Lower leg skin (tissue), 4 donors: ENCODE results near the gene TMC8. TPM values are rescaled to one million over a fixed set of nuclear protein-coding genes. Genes with fewer than 3 reads are reported as not detected.
A peak's percentile ranks its signal among the peaks of the same experiment; 100 is the strongest.

Source experiments
- DNase-seq, 2 donors: peaks; one replicate each; pipeline ENCODE4 v3.0.0-alpha.2; 2019; ENCODE audit warnings: low spot score in 2 of 2
- H3K4me3 ChIP-seq: fragments of 200-600 bp; sonication (generic); 2 replicates; pipeline ENCODE4 v1.5.1; 2017; ENCODE audit warnings: mild to moderate bottlenecking, low read depth; ENCODE audit not compliant: poor library complexity, severe bottlenecking
- POLR2A ChIP-seq, 2 donors: fragments of 450-650 bp; IDR thresholded peaks; one replicate each; pipeline ENCODE4 v1.6.1; 2016 to 2017; ENCODE audit warnings: antibody characterized with exemption in 2 of 2, mild to moderate bottlenecking in 1 of 2, moderate library complexity in 1 of 2
- WGBS, 2 donors: methylation state at CpG; one replicate each; pipeline ENCODE4 v1.1.5; 2018; 5-methylcytosine and 5-hydroxymethylcytosine counted together
- intact Hi-C: fragments of 100-400 bp; cut with DNase I; formaldehyde crosslinking; loops from one replicate; pipeline ENCODE4 v1.15.0; 2023; ENCODE audit warnings: low total_unique reads
- total RNA-seq, 4 donors: library from RNA; depleted of rRNA; stranded (reverse); fragments of >200 nt; gene quantifications; one replicate each; pipeline ENCODE4 v1.1.0, GENCODE V29; 2016
- TF ChIP-seq, protein P1 (sequence below), 3 donors: fragments of 450-650 bp; IDR thresholded peaks; one replicate each; pipeline ENCODE4 v1.5.1; 2016; ENCODE audit warnings: antibody characterized with exemption in 3 of 3, mild to moderate bottlenecking in 3 of 3, moderate library complexity in 2 of 3

The TMC8 gene
- total RNA-seq, 4 donors from 2014 or later, result 1.5 to 2.7 (median 1.7) TPM

DNA sequence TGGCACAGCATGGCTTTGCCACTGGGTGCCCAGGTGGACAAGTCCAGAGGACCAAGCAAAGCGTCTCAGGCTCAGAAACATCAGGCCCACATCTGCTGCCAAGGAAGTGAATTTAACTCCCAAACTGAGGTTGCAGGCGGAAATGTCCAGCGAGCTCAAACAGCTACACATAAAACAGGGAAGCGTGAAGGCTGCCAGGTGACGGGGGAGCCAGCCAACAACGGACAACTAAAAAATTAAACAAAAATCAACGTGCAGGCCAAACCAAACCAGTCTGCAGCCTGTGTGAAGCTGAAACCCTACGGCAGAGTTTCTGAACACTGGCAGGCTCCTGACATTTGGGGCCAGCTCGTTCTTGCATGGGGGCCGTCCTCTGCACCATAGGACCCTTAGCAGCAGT lies 53.8 kb downstream of the TMC8 start:
- no peak for DNase-seq
- no peak overlapping the region for H3K4me3 ChIP-seq
- WGBS, 2 donors, result 76 to 90% methylated on average over 10 of the region's 10 CpGs

DNA sequence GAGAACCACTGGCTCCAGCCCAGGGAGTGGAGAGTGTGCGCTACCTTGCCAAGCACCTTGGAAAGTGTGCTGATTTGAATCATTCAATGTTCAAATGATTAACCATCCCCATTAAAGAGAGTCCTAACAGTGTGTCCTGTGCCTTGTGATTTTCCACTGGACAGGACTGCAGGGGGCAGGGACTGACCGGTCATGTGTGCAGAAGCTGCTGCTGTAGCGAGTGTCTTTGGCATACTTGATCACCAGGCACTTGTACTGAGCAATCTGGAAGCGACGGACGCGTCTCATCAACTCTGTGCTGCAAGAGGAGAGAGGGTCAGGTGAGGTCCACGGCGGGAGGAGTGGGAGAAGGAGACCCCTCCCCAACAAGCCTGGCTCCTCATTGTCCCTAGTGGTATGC lies 54.3 kb downstream of the TMC8 start:
- 88 to 94% methylated on average over 9 of the region's 9 CpGs for whole genome bisulfite sequencing, 2 donors
- DNase-seq, result no peak
- TF ChIP-seq, protein P1, sequence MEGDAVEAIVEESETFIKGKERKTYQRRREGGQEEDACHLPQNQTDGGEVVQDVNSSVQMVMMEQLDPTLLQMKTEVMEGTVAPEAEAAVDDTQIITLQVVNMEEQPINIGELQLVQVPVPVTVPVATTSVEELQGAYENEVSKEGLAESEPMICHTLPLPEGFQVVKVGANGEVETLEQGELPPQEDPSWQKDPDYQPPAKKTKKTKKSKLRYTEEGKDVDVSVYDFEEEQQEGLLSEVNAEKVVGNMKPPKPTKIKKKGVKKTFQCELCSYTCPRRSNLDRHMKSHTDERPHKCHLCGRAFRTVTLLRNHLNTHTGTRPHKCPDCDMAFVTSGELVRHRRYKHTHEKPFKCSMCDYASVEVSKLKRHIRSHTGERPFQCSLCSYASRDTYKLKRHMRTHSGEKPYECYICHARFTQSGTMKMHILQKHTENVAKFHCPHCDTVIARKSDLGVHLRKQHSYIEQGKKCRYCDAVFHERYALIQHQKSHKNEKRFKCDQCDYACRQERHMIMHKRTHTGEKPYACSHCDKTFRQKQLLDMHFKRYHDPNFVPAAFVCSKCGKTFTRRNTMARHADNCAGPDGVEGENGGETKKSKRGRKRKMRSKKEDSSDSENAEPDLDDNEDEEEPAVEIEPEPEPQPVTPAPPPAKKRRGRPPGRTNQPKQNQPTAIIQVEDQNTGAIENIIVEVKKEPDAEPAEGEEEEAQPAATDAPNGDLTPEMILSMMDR (IDR thresholded peaks at IDR 0.05), result no peak
- no peak for TF ChIP-seq POLR2A (IDR thresholded peaks at IDR 0.05)
- H3K4me3 ChIP-seq, result no peak overlapping the region
- intact Hi-C loops, result no loop called here

More for the DNA sequence above, 53.8 kb downstream of the TMC8 start:
- no peak for TF ChIP-seq POLR2A (IDR thresholded peaks at IDR 0.05)
- TF ChIP-seq, protein P1 (IDR thresholded peaks at IDR 0.05), result no peak
- intact Hi-C loops, result no loop called here

DNA sequence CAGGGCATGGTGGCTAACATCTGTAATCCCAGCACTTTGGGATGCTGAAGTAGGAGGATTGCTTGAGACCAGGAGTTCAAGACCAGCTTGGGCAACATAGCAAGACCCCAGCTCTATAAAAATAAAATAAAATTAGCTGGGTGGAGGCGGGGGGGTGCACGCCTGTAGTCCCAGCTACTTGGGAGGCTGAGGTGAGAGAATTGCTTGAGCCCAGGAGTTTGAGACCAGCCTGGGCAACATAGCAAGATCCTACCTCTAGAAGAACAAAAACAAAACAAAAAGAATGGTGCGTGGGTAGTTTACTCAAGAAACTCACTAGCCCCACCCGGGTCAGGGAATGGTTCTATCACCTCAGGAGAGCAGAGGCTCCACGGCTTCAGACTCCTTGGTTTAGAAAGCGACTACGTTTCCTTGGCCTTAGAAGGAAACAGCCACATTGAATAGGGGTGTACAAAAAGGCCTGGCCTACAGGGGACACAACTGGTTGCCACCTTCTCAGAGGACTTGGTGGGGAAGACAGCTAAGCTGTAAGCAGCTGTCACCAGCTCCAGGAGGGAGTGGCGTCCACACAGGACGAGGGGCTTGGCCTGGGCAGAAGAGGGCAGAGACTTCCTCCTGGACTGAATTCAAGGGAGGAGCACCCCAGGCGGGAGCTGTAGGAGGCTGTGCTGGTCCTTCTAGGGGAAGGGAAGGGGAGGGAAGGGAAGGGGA lies 55.6 kb downstream of the TMC8 start:
- TF ChIP-seq, protein P1 (IDR thresholded peaks at IDR 0.05), result no peak
- TF ChIP-seq POLR2A (IDR thresholded peaks at IDR 0.05), result no peak
- no peak for DNase-seq
- intact Hi-C loops, result no loop called here
- WGBS, 2 donors, result 43 to 51% methylated on average over 10 of the region's 10 CpGs
- H3K4me3 ChIP-seq, result no peak overlapping the region

DNA sequence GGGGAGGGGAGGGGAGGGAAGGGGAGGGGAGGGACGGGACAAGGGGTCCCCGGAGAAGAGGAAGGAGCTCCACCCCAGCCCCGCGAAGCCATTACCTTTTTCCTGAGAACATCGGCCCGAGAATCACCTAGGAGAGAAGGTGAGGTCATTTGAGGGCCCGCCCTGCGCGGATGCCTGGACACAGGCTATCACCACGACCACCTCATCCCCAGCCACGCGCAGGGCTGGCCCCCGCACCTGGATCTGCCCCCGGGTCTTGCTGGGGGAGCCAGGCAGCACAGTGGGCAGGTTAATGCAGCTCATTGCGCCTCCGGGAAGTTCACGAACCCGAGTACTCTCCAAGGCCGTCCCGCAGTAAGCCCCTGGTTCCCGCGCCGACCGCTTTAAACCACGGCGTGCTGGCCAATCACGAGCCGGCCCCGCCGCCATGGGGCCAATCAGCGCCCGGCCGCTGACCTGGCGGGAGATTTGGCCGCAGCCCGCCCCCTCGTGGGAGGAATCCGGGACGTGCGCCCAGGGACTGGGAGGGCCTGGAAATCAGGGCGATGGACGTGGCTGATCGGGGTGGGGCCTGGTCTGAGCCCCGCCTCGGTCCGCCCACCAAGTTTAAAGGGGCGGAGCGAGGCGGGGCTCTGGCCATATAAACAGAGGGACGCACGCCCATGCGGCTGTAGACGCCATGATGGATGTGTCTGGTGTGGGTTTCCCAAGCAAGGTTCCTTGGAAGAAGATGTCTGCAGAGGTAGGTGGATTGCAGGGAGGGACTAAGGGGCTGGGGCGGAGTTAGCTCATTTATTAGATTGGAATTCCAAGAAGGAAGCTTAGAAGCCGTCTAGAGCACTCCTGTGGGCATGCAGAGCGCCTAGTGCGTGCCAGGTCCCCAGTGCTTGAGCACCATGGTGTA lies 56.4 kb downstream of the TMC8 start, which contains the start of the genes AFMID and TK1:
Gene AFMID (plus strand): TSS at position 671 of the 904 bp plus-strand sequence. CDS start 9 bp downstream, at position 680.
Gene TK1 (minus strand): TSS at position 361 of the 904 bp plus-strand sequence. CDS start 58 bp downstream, at position 303.
- peak; percentile 95 to 99 for DNase-seq
- 5 to 6% methylated on average over 36 to 50 of the region's 57 CpGs for WGBS, 2 donors
- intact Hi-C loops, result no loop called here

More for the DNA sequence above, 56.4 kb downstream of the TMC8 start, which contains the start of the genes AFMID and TK1:
- H3K4me3 ChIP-seq, result peak within 1 kb of the TSS; percentile 36
- TF ChIP-seq, protein P1 (IDR thresholded peaks at IDR 0.05), result peak in 1 of 3 donors; percentile 90
- no peak for TF ChIP-seq POLR2A (IDR thresholded peaks at IDR 0.05)

Other genes starting within 250 kb of the TMC8 start
- 10 to 100 TPM in 1 of 4 donors, 1 to 10 TPM in 3; 5.3 to 15.4 (median 6.8) TPM for gene TNRC6C, start 172.1 kb upstream of the TMC8 start, total RNA-seq
- 10 to 100 TPM; 31.6 to 44.8 (median 39.0) TPM for gene TMC6, start 2.0 kb upstream of the TMC8 start, total RNA-seq
- 1 to 10 TPM in 1 of 4 donors, under 1 TPM in 3; 0.42 to 1.6 (median 0.62) TPM for gene C17orf99, start 15.6 kb downstream of the TMC8 start, total RNA-seq
- gene SYNGR2, start 37.8 kb downstream of the TMC8 start, total RNA-seq, result 100 to 1,000 TPM in 3 of 4 donors, 10 to 100 TPM in 1; 97.9 to 169 (median 144) TPM
- 1 to 10 TPM; 1.7 to 4.1 (median 2.9) TPM for gene TK1, start 56.3 kb downstream of the TMC8 start, total RNA-seq
- gene AFMID, start 56.6 kb downstream of the TMC8 start, total RNA-seq, result 10 to 100 TPM; 41.4 to 77.7 (median 59.7) TPM
- gene BIRC5, start 83.5 kb downstream of the TMC8 start, total RNA-seq, result 1 to 10 TPM; 1.8 to 6.7 (median 3.9) TPM
- not detected for gene TMEM235, start 100.9 kb downstream of the TMC8 start, total RNA-seq
- 10 to 100 TPM; 12.5 to 45.0 (median 13.0) TPM for gene SOCS3, start 229.3 kb downstream of the TMC8 start, total RNA-seq
- gene PGS1, start 247.9 kb downstream of the TMC8 start, total RNA-seq, result 10 to 100 TPM; 30.4 to 40.3 (median 39.9) TPM